Prostate gland (tissue), 2 donors: ENCODE data around the gene CLN6. TPM values are rescaled to one million over a fixed set of nuclear protein-coding genes. Genes with fewer than 3 reads are reported as not detected.

Source experiments
- DNase-seq: peaks from one replicate; pipeline ENCODE4 v3.0.0-alpha.2; 2019; ENCODE audit warnings: low spot score
- H3K27ac ChIP-seq, 2 donors: fragments of 200-600 bp; sonication (generic); 2 replicates each; pipeline ENCODE4 v1.5.1; 2017 to 2019
- H3K27me3 ChIP-seq: fragments of 200-600 bp; sonication (generic); replicated peaks from 2 replicates; pipeline ENCODE4 v1.5.1; 2019; ENCODE audit not compliant: insufficient read depth
- H3K36me3 ChIP-seq, 2 donors: fragments of 200-600 bp; sonication (generic); 1 replicate in 1 of 2; 2 replicates in 1 of 2; pipeline versions ENCODE4 v1.5.1 to v1.8.1; 2017 to 2019
- H3K4me1 ChIP-seq: fragments of 200-600 bp; sonication (generic); replicated peaks from 2 replicates; pipeline ENCODE4 v1.5.1; 2019
- H3K4me3 ChIP-seq, 2 donors: fragments of 200-600 bp; sonication (generic); 2 replicates each; pipeline ENCODE4 v1.5.1; 2017 to 2019
- H3K9me3 ChIP-seq: fragments of 200-600 bp; sonication (generic); 2 replicates; pipeline ENCODE4 v1.5.1; 2017
- POLR2A ChIP-seq: fragments of 450-650 bp; IDR thresholded peaks from one replicate; pipeline ENCODE4 v1.6.1; 2016; ENCODE audit warnings: antibody characterized with exemption, mild to moderate bottlenecking
- POLR2AphosphoS5 ChIP-seq: sonication (generic); formaldehyde crosslinking; IDR thresholded peaks from one replicate; pipeline ENCODE4 v1.6.1; 2017; ENCODE audit warnings: antibody characterized with exemption
- WGBS: methylation state at CpG from one replicate; pipeline ENCODE4 v1.1.5; 2018; 5-methylcytosine and 5-hydroxymethylcytosine counted together
- intact Hi-C: fragments of 100-400 bp; cut with DNase I; formaldehyde crosslinking; loops from one replicate; pipeline ENCODE4 v1.14.2; 2022
- total RNA-seq, 2 donors: library from RNA; depleted of rRNA; stranded (reverse); fragments of >200 nt; gene quantifications; one replicate each; pipeline ENCODE4 v1.1.0, GENCODE V29; 2016
- TF ChIP-seq, protein P1 (sequence below), 4 experiments: fragments of 200-600 bp in 2 of 4; fragments of 450-650 bp in 2 of 4; sonication (generic) in 2 of 4; IDR thresholded peaks; 1 replicate in 3 of 4; 2 replicates in 1 of 4; pipeline ENCODE4 v1.5.1; 2016 to 2019; ENCODE audit warnings: antibody characterized with exemption in 4 of 4, mild to moderate bottlenecking in 2 of 4, moderate library complexity in 2 of 4

Gene CLN6
- total RNA-seq, 2 donors from 2014 or later: 22.7 to 41.8 TPM

- DNase-seq: no peak
- WGBS: 76% methylated on average over 8 of the region's 8 CpGs
- TF ChIP-seq POLR2A (no peak), POLR2AphosphoS5 (no peak)
- TF ChIP-seq, protein P1, sequence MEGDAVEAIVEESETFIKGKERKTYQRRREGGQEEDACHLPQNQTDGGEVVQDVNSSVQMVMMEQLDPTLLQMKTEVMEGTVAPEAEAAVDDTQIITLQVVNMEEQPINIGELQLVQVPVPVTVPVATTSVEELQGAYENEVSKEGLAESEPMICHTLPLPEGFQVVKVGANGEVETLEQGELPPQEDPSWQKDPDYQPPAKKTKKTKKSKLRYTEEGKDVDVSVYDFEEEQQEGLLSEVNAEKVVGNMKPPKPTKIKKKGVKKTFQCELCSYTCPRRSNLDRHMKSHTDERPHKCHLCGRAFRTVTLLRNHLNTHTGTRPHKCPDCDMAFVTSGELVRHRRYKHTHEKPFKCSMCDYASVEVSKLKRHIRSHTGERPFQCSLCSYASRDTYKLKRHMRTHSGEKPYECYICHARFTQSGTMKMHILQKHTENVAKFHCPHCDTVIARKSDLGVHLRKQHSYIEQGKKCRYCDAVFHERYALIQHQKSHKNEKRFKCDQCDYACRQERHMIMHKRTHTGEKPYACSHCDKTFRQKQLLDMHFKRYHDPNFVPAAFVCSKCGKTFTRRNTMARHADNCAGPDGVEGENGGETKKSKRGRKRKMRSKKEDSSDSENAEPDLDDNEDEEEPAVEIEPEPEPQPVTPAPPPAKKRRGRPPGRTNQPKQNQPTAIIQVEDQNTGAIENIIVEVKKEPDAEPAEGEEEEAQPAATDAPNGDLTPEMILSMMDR (IDR thresholded peaks at IDR 0.05): no peak
- no peaks in the 10 kb centered on the region for H3K27me3 ChIP-seq
- intact Hi-C loops: no loop called here
- no peaks in the 10 kb centered on the region for H3K36me3 ChIP-seq
- no peaks in the 10 kb centered on the region for H3K9me3 ChIP-seq
- no peak overlapping the region for H3K4me3 ChIP-seq
- no peak overlapping the region for H3K27ac ChIP-seq
- H3K4me1 ChIP-seq: peaks cover 6% of the 10 kb centered on the region
Measured at GRCh38 chr15:68195336-68196112, 34.0 kb downstream of the CLN6 start.

- H3K4me3 ChIP-seq: no peak overlapping the region
- no peaks in the 10 kb centered on the region for H3K36me3 ChIP-seq
- no peak for TF ChIP-seq POLR2A
- TF ChIP-seq, protein P1 (IDR thresholded peaks at IDR 0.05): no peak
- no peak for DNase-seq
- H3K9me3 ChIP-seq: no peaks in the 10 kb centered on the region
- H3K27me3 ChIP-seq: no peaks in the 10 kb centered on the region
- intact Hi-C loops: no loop called here
- WGBS: 85% methylated on average over 5 of the region's 5 CpGs
- peaks cover 12% of the 10 kb centered on the region for H3K4me1 ChIP-seq
- no peak overlapping the region for H3K27ac ChIP-seq
Measured at GRCh38 chr15:68192804-68193486, 36.6 kb downstream of the CLN6 start.

DNA sequence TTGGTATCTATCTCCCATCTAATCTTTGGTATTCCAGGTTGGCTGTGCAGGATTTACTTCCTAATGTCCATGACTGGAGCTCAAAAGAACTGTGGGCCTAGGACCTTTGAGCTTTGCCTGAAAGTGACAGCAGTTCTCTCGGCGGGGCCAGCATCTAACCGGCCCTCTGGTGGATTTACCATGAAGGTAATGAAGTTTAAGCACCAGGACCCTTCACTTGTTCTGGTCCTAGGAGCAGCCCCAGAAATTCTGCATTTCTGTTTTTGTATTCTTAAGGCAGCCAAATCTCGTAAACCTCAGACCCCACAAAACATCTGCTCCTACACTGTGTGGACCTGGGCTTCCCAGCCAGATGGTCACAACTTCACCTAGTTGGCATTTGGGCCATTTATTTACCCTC, 37.4 kb downstream of the CLN6 start:
- WGBS: 86% methylated on average over 4 of the region's 4 CpGs
- no peaks in the 10 kb centered on the region for H3K27me3 ChIP-seq
- H3K4me3 ChIP-seq: no peak overlapping the region
- intact Hi-C loops: no loop called here
- H3K36me3 ChIP-seq: no peaks in the 10 kb centered on the region
- no peak for DNase-seq
- H3K4me1 ChIP-seq: peaks cover 16% of the 10 kb centered on the region
- no peak overlapping the region for H3K27ac ChIP-seq
- TF ChIP-seq POLR2AphosphoS5: no peak
- TF ChIP-seq POLR2A: no peak
- TF ChIP-seq, protein P1 (IDR thresholded peaks at IDR 0.05): no peak
- no peaks in the 10 kb centered on the region for H3K9me3 ChIP-seq

DNA sequence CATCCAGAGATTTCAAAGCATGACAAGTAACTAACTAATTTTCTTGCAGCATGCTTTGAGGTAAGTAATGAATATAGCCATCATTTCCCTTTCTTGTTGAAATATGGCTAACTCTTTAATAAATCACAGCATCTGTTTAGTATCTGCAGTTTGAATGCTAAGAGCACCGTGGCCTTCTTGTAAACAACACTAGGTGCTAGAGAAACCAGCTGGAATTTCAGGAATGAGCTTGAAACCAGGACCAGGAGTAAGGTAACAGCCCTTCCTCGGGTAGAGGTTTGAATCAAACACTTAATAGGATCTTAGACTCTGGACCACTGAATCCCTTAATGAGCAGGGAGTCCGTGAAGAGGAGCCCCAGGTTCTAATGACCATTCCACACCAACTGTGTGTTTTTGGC, 38.0 kb downstream of the CLN6 start:
- 51% methylated on average over 3 of the region's 3 CpGs for WGBS
- DNase-seq: no peak

DNA sequence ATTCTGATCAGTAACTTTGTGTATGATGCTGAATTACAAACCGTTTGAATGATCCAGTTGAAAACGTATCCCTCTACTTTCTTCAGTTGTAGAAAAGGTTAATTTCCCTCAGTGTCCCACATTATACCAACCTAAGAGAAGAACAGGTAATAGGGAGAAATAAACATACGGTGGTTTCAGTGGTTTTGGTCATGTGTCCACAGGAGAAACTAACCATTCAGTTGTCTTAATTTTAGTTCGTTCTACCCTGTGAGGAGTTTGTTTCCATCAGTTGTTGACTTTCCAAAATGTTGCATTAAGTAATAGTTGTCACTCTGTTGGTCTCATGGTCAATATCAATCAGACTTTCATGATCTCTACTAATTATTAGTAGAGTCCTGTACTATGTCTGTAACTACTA, 39.5 kb downstream of the CLN6 start:
- peaks cover 17% of the 10 kb centered on the region for H3K4me1 ChIP-seq
- H3K4me3 ChIP-seq: no peak overlapping the region
- intact Hi-C loops: no loop called here
- no peaks in the 10 kb centered on the region for H3K36me3 ChIP-seq
- no peak for DNase-seq
- no peak overlapping the region for H3K27ac ChIP-seq
- TF ChIP-seq POLR2A (no peak), POLR2AphosphoS5 (no peak)
- TF ChIP-seq, protein P1 (IDR thresholded peaks at IDR 0.05): no peak
- 96% methylated on average over 4 of the region's 4 CpGs for WGBS
- no peaks in the 10 kb centered on the region for H3K27me3 ChIP-seq
- no peaks in the 10 kb centered on the region for H3K9me3 ChIP-seq

More for the DNA sequence above, 38.0 kb downstream of the CLN6 start:
- intact Hi-C loops: no loop called here
- Histone ChIP-seq H3K9me3 (no peaks in the 10 kb centered on the region), H3K27me3 (no peaks in the 10 kb centered on the region), H3K27ac (no peak overlapping the region), H3K4me3 (no peak overlapping the region), H3K36me3 (no peaks in the 10 kb centered on the region), H3K4me1 (peaks cover 17% of the 10 kb centered on the region)
- no peak for TF ChIP-seq POLR2A
